Measurements from ENCODE around the gene PLXNC1.

PLXNC1 gene

DNA sequence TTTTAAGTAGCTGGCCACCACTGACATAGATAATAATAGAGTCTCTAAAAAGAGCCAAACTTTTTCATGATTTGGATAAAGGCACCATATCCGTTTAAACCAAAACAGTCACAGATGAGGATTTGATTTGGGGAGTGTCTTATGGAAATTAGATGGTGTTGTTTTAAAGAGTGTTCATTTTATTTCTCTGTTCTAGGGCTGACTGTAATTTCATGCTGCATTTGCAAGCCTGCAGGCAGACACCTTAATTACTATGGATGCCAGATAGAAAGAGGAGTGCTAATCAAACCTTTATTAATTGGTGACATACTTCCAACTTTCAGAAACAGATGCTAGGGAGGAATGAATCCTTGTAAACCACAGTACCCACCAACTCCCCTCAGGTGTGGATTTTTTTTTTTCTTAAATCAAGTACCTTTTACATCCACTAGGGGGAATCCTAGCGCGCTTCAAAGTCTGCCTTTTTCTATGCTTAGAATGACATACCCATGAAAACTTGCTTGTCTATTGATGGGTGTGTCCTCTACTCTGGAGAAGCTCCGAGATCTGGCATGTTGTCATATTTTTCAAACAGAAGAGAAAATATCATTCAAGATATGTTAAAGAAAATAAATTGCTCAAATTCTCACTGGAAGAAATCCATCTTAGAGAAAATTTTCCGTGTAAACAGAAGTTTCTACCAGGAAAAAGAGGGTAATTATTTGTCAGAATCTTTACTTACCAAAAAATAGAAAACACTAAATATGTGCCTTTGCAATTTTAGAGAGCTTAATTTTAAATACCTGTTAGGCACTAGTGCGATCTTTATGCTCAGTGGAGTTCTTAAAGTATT lies 14.2 kb upstream of the PLXNC1 start:
- no peak for DNase-seq (ENCODE audit: low read depth in 2 of 2)

GRCh38 chr12:94135896-94136295 lies 12.5 kb upstream of the PLXNC1 start:
- no peak for DNase-seq (ENCODE audit: low read depth in 2 of 2)

DNA sequence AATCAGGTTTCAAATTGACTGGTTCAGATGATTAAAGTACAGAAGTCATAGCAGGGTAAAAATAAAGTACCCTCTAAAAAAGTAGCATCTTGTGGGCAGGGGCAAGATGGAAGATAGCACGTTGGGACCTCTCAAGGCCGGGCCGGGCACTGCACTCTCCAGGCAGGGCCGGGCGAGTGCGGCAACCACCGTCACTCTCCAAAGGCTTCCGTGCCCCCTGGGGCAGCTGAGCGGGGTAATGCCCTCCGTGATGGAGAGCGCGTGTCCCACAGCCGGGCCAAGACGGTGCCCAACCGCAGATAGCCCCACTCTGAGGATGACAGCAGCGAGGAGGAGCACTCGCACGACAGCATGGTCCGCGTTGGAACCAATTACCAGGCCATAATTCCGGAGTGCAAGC lies 8.6 kb upstream of the PLXNC1 start:
- DNase-seq (ENCODE audit: low read depth in 2 of 2), result no peak

DNA sequence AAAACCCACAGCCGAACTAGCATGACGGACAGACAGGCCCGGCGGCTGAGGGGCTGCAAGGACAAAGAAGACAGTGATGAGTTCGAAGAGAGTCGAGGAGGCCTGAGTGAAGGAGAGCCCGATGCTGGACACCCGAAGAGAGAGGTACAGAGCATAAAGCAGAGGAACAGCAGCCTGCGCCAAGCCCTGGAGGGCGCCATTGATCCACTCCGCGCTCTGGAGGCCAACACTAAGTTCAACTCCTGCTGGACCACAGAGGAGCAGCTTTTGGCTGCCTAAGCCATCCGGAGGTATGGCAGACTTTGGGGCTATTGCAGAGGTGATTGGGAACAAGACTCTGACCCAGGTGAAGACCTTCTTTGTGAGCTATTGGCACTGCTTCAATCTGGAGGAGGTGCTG lies 7.8 kb upstream of the PLXNC1 start:
- peak; percentile 43 to 47 for DNase-seq (ENCODE audit: low read depth in 2 of 2)

DNA sequence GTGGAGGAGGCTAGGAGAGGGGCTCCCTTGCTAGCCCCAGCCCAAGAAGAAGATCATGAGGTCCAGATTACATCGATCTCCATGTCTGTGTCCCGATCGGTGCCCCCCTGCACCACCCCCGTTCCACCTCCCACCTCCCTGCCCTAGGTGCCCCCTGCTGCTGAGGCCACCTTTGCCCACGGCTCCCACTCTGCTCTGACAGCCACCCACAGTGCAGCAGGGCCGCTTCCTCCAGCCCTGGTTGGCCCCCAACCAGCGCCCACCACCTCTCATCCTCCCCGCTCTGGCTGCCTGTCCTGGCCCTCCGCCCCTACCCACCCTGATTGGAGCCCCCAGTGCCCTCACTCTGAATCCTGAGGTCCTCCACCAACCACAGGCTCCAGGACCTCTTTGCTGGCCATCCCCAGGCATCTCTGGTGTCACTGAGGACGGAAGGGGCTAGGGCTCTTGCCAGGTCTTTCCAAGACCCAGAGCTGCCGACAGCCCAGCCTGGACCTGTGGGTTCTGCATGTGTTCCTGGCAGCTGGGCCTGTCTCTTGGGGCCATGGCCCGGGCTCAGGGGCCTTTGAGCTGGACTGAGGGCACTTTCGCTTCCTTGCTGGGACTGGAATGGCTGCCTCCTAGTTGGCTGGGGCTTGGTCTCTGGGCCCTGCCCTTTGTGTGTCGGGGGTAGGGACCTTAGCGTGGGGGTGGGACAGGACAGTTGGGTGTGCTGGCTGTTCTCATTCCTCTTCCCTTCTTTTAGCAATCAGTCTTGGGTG lies 7.2 kb upstream of the PLXNC1 start:
- DNase-seq (ENCODE audit: low read depth in 2 of 2), result no peak

DNA sequence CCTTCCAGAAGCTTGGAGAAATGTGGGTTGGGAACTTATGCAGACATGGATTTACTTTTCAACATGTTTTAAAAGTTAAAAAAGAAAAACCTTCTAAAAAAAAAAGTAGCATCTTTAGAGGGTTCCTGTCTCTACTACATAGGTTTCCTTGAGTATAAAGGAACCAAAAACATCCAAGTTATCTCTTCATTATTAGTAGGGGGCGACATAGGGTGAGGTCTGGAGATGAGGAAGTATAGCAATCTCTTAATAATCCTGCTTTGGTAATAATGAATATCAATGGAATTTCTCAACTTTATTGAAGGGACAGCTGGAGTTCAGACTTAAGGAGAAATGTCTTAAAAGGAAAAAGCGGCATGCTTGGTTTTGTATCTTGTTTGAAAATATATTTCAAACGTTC lies 6.5 kb upstream of the PLXNC1 start:
- DNase-seq (ENCODE audit: low read depth in 2 of 2), result no peak

GRCh38 chr12:94143438-94143837 lies 4.9 kb upstream of the PLXNC1 start:
- no peak for DNase-seq (ENCODE audit: low read depth in 2 of 2)

- DNase-seq (ENCODE audit: low read depth in 2 of 2), result no peak
Observed at GRCh38 chr12:94143951-94144350, 4.4 kb upstream of the PLXNC1 start.

GRCh38 chr12:94144781-94145180 lies 3.6 kb upstream of the PLXNC1 start:
- no peak for DNase-seq (ENCODE audit: low read depth in 2 of 2)

DNA sequence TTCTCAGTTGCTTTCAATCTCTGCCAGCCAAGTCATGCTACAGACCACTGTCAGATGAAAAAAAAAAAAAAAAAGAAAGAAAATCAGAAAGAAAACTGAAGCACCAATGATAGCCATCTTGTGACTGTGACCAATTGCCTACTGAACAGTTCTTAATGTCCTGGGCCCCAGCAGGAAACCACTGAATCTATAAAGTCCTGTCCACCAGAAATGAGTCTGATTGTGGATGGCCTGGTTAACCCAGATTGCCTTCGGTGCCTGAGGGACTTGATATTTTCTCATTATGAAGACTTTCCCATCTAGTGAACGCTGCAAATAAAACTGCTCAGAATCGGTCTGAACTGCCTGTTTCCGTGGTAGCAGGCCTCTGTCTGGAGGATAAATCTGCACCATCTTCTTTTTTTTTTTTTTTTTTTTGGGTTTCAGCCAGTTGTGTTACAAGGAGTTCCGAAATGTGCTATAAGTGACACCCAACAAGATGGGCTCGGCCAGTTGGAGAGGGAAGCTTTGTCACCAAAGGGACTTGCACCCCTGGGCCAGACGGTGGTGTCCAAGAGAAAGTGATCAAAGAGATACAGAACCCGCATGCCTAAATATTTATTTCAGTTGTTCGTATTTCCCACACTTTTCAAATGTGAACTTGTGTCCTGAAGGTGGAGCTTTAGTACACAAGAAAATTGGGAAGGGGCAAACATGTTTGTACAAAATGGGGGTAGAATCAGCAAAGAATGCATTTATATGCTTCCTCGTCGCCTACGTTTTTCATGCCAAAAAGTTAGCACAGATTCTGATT lies 3.0 kb upstream of the PLXNC1 start:
- DNase-seq (ENCODE audit: low read depth in 2 of 2), result no peak

- no peak for DNase-seq (ENCODE audit: low read depth in 2 of 2)
Observed at GRCh38 chr12:94146166-94146936, 2.0 kb upstream of the PLXNC1 start.

GRCh38 chr12:94147387-94147990 lies 888 bp upstream of the PLXNC1 start:
- DNase-seq (ENCODE audit: low read depth in 2 of 2), result no peak

GRCh38 chr12:94148739-94149118 lies 352 bp downstream of the PLXNC1 start:
- DNase-seq (ENCODE audit: low read depth in 2 of 2), result no peak

DNA sequence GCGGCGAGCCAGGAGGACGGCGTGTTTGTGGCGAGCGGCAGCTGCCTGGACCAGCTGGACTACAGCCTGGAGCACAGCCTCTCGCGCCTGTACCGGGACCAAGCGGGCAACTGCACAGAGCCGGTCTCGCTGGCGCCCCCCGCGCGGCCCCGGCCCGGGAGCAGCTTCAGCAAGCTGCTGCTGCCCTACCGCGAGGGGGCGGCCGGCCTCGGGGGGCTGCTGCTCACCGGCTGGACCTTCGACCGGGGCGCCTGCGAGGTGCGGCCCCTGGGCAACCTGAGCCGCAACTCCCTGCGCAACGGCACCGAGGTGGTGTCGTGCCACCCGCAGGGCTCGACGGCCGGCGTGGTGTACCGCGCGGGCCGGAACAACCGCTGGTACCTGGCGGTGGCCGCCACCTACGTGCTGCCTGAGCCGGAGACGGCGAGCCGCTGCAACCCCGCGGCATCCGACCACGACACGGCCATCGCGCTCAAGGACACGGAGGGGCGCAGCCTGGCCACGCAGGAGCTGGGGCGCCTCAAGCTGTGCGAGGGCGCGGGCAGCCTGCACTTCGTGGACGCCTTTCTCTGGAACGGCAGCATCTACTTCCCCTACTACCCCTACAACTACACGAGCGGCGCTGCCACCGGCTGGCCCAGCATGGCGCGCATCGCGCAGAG lies 873 bp downstream of the PLXNC1 start:
- DNase-seq (ENCODE audit: low read depth in 2 of 2), result peak; percentile 16 to 33

GRCh38 chr12:94149781-94150239 lies 1.4 kb downstream of the PLXNC1 start:
- peak in 1 of 2 donors; percentile 17 for DNase-seq (ENCODE audit: low read depth in 2 of 2)

- DNase-seq (ENCODE audit: low read depth in 2 of 2), result peak in 1 of 2 donors; percentile 15
Observed at GRCh38 chr12:94150240-94151121, 2.1 kb downstream of the PLXNC1 start.

- no peak for DNase-seq (ENCODE audit: low read depth in 2 of 2)
Observed at GRCh38 chr12:94151582-94151981, 3.2 kb downstream of the PLXNC1 start.

DNA sequence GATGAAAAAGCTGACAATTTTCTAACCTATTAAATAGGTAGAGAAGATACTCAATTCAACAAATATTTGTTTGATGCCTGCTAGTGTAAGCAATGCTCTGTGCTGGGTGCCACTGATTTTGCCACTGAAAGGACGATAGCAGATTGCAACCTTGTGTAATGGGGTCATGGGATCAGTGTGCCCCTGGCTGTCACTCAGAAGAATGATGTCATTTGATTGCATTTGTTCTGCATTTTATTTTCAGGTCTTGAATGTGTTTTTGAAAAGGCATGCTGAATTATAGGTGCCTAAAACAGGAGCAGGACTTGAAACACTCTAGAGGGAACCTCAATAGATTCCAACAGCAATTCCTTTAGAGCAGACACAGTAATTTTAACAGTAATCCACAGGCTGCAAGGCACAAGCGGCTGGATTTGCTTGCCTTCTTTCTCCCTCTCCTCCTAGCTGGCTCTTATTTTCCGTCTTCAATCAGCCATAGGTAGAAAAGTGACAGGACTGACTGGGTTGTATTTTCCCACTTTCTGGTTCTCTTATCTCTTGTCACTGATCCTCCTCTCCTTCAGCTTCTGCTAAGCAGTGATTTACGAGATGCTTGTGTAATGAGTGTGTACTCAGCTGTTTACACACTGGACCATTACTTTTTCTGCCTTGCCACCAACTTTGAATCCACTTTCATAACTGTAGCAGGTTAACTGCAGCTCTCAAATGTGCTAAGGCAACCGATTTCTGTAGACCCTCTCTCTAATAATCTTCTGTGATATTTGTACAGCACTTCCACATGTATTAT lies 4.1 kb downstream of the PLXNC1 start:
- DNase-seq (ENCODE audit: low read depth in 2 of 2), result no peak

GRCh38 chr12:94157181-94157580 lies 8.8 kb downstream of the PLXNC1 start:
- DNase-seq (ENCODE audit: low read depth in 2 of 2), result no peak
